Activated CD4-positive, alpha-beta T cell treated with anti-CD3 and anti-CD28 coated beads for 24 hours (primary cell): ENCODE results near the gene IDS.
"Not testable (repeated sequence)": the region's sequence is repeated elsewhere in the genome, so short reads cannot be mapped to it uniquely, and the experiment has no call there.

Source experiments
- DNase-seq, 2 donors: peaks; one replicate each; pipeline ENCODE4 v3.0.0-alpha.2; 2020; ENCODE audit warnings: low read depth in 2 of 2

The IDS gene

GRCh38 chrX:149498767-149499166 lies 6.3 kb downstream of the IDS start:
- DNase-seq, result no peak

GRCh38 chrX:149497626-149498025 lies 7.5 kb downstream of the IDS start:
- no peak for DNase-seq

GRCh38 chrX:149497054-149497453 lies 8.1 kb downstream of the IDS start:
- DNase-seq, result no peak

GRCh38 chrX:149495573-149496071 lies 9.5 kb downstream of the IDS start:
- DNase-seq, result no peak

- DNase-seq, result no peak
These were observed 10.1 kb downstream of the IDS start for GRCh38 chrX:149494844-149495565.

GRCh38 chrX:149493567-149494562 lies 11.2 kb downstream of the IDS start:
- DNase-seq, result no peak

GRCh38 chrX:149491812-149492211 lies 13.3 kb downstream of the IDS start:
- DNase-seq, result no peak

- no peak for DNase-seq
These were observed 15.0 kb downstream of the IDS start for GRCh38 chrX:149490100-149490499.

- DNase-seq, result not testable (repeated sequence)
These were observed 16.6 kb downstream of the IDS start for GRCh38 chrX:149488411-149489052.

GRCh38 chrX:149488008-149488407 lies 17.1 kb downstream of the IDS start:
- DNase-seq, result not testable (repeated sequence)

GRCh38 chrX:149487292-149487691 lies 17.8 kb downstream of the IDS start:
- DNase-seq, result no peak

- no peak for DNase-seq
These were observed 28.6 kb downstream of the IDS start for GRCh38 chrX:149476513-149476912.

GRCh38 chrX:149473966-149474365 lies 31.1 kb downstream of the IDS start:
- no peak for DNase-seq

- DNase-seq, result no peak
These were observed 32.0 kb downstream of the IDS start for GRCh38 chrX:149473092-149473491.

- no peak for DNase-seq
These were observed 32.5 kb downstream of the IDS start for GRCh38 chrX:149472625-149473024.

GRCh38 chrX:149471397-149471796 lies 33.7 kb downstream of the IDS start:
- no peak for DNase-seq

- DNase-seq, result peak; percentile 46 to 50
These were observed 34.2 kb downstream of the IDS start for GRCh38 chrX:149470955-149471354.

- no peak for DNase-seq
These were observed 35.7 kb downstream of the IDS start for GRCh38 chrX:149469406-149469805.

GRCh38 chrX:149467920-149468319 lies 37.2 kb downstream of the IDS start:
- no peak for DNase-seq

GRCh38 chrX:149467461-149467860 lies 37.6 kb downstream of the IDS start:
- no peak for DNase-seq

- no peak for DNase-seq
These were observed 42.3 kb downstream of the IDS start for GRCh38 chrX:149462849-149463248.

- no peak for DNase-seq
These were observed 43.4 kb downstream of the IDS start for GRCh38 chrX:149461746-149462145.
